Measurements from ENCODE around the gene RRAGD.

Gene RRAGD

GRCh38 chr6:89432875-89433251, 20.8 kb upstream of the RRAGD start, which contains the start of gene ANKRD6:
Gene ANKRD6 (plus strand): TSS chr6:89433152. CDS start chr6:89566977, 133,825 bp downstream.
- Mint-ChIP-seq H3K9me3 (no peaks in the 10 kb centered on the region), H3K4me3 (peak within 1 kb of the TSS; percentile 71), H3K36me3 (no peaks in the 10 kb centered on the region), H3K4me1 (peaks cover 17% of the 10 kb centered on the region), H3K27ac (peak within 1 kb of the TSS; percentile 70)
- DNase-seq (ENCODE audit: low spot score in 2 of 2), result peak; percentile 95 to 98
- ATAC-seq, result peak; percentile 95

GRCh38 chr6:89430201-89430962, 18.3 kb upstream of the RRAGD start:
- H3K27ac Mint-ChIP-seq, result no peak overlapping the region
- no peak for ATAC-seq
- H3K4me1 Mint-ChIP-seq, result peaks cover 17% of the 10 kb centered on the region
- H3K9me3 Mint-ChIP-seq, result no peaks in the 10 kb centered on the region
- no peak overlapping the region for H3K4me3 Mint-ChIP-seq
- DNase-seq (ENCODE audit: low spot score in 2 of 2), result no peak
- no peaks in the 10 kb centered on the region for H3K36me3 Mint-ChIP-seq

- Mint-ChIP-seq H3K27ac (no peak overlapping the region), H3K4me1 (no peaks in the 10 kb centered on the region), H3K9me3 (no peaks in the 10 kb centered on the region), H3K36me3 (no peaks in the 10 kb centered on the region), H3K4me3 (no peak overlapping the region)
- DNase-seq (ENCODE audit: low spot score in 2 of 2) (no peak), ATAC-seq (no peak)
These were observed 4.7 kb upstream of the RRAGD start for GRCh38 chr6:89416796-89417195.

GRCh38 chr6:89415185-89415584, 3.1 kb upstream of the RRAGD start:
- no peak overlapping the region for H3K27ac Mint-ChIP-seq
- no peaks in the 10 kb centered on the region for H3K4me1 Mint-ChIP-seq
- DNase-seq (ENCODE audit: low spot score in 2 of 2) (no peak), ATAC-seq (no peak)
- H3K36me3 Mint-ChIP-seq, result no peaks in the 10 kb centered on the region
- H3K4me3 Mint-ChIP-seq, result no peak overlapping the region
- H3K9me3 Mint-ChIP-seq, result no peaks in the 10 kb centered on the region

- Mint-ChIP-seq H3K27ac (no peak overlapping the region), H3K4me3 (no peak overlapping the region)
- ATAC-seq, result no peak
These were observed 2.1 kb upstream of the RRAGD start for GRCh38 chr6:89414215-89414614.

GRCh38 chr6:89413006-89413400, 930 bp upstream of the RRAGD start:
- Mint-ChIP-seq H3K36me3 (no peaks in the 10 kb centered on the region), H3K27ac (peak overlapping the region; percentile 74), H3K4me1 (no peaks in the 10 kb centered on the region), H3K9me3 (no peaks in the 10 kb centered on the region), H3K4me3 (peak overlapping the region; percentile 85)
- DNase-seq (ENCODE audit: low spot score in 2 of 2), result no peak
- no peak for ATAC-seq

More at GRCh38 chr6:89414215-89414614, 2.1 kb upstream of the RRAGD start:
- no peak for DNase-seq (ENCODE audit: low spot score in 2 of 2)
- H3K36me3 Mint-ChIP-seq, result no peaks in the 10 kb centered on the region
- H3K9me3 Mint-ChIP-seq, result no peaks in the 10 kb centered on the region
- no peaks in the 10 kb centered on the region for H3K4me1 Mint-ChIP-seq

- Mint-ChIP-seq H3K27ac (no peak overlapping the region), H3K4me3 (peak overlapping the region; percentile 85), H3K9me3 (no peaks in the 10 kb centered on the region), H3K4me1 (peaks cover 2% of the 10 kb centered on the region), H3K36me3 (no peaks in the 10 kb centered on the region)
- DNase-seq (ENCODE audit: low spot score in 2 of 2), result peak; percentile 32 to 70
- ATAC-seq, result peak; percentile 74
These were observed 665 bp downstream of the RRAGD start for GRCh38 chr6:89411145-89412070.

GRCh38 chr6:89410788-89411144, 1.3 kb downstream of the RRAGD start:
- H3K27ac Mint-ChIP-seq, result no peak overlapping the region
- no peaks in the 10 kb centered on the region for H3K9me3 Mint-ChIP-seq
- DNase-seq (ENCODE audit: low spot score in 2 of 2), result no peak
- H3K36me3 Mint-ChIP-seq, result no peaks in the 10 kb centered on the region
- ATAC-seq, result no peak
- peak overlapping the region; percentile 85 for H3K4me3 Mint-ChIP-seq
- H3K4me1 Mint-ChIP-seq, result peaks cover 7% of the 10 kb centered on the region

GRCh38 chr6:89410231-89410761, 1.8 kb downstream of the RRAGD start:
- H3K9me3 Mint-ChIP-seq, result no peaks in the 10 kb centered on the region
- DNase-seq (ENCODE audit: low spot score in 2 of 2) (no peak), ATAC-seq (no peak)
- H3K36me3 Mint-ChIP-seq, result no peaks in the 10 kb centered on the region
- no peak overlapping the region for H3K27ac Mint-ChIP-seq
- H3K4me3 Mint-ChIP-seq, result peak overlapping the region; percentile 85
- peaks cover 7% of the 10 kb centered on the region for H3K4me1 Mint-ChIP-seq

- ATAC-seq, result no peak
- no peaks in the 10 kb centered on the region for H3K36me3 Mint-ChIP-seq
- H3K9me3 Mint-ChIP-seq, result no peaks in the 10 kb centered on the region
- H3K4me3 Mint-ChIP-seq, result no peak overlapping the region
- H3K4me1 Mint-ChIP-seq, result peaks cover 7% of the 10 kb centered on the region
- H3K27ac Mint-ChIP-seq, result no peak overlapping the region
- no peak for DNase-seq (ENCODE audit: low spot score in 2 of 2)
These were observed 2.5 kb downstream of the RRAGD start for GRCh38 chr6:89409461-89410035.

- Mint-ChIP-seq H3K9me3 (no peaks in the 10 kb centered on the region), H3K4me1 (peaks cover 7% of the 10 kb centered on the region), H3K36me3 (no peaks in the 10 kb centered on the region), H3K27ac (no peak overlapping the region), H3K4me3 (no peak overlapping the region)
- DNase-seq (ENCODE audit: low spot score in 2 of 2) (no peak), ATAC-seq (peak; percentile 22)
These were observed 5.9 kb downstream of the RRAGD start for GRCh38 chr6:89406141-89406540.

GRCh38 chr6:89404512-89404911, 7.6 kb downstream of the RRAGD start:
- DNase-seq (ENCODE audit: low spot score in 2 of 2) (no peak), ATAC-seq (no peak)
- H3K36me3 Mint-ChIP-seq, result no peaks in the 10 kb centered on the region
- no peaks in the 10 kb centered on the region for H3K9me3 Mint-ChIP-seq
- peaks cover 12% of the 10 kb centered on the region for H3K4me1 Mint-ChIP-seq
- no peak overlapping the region for H3K4me3 Mint-ChIP-seq
- H3K27ac Mint-ChIP-seq, result no peak overlapping the region

GRCh38 chr6:89402776-89403175, 9.3 kb downstream of the RRAGD start:
- H3K4me1 Mint-ChIP-seq, result peaks cover 12% of the 10 kb centered on the region
- DNase-seq (ENCODE audit: low spot score in 2 of 2) (no peak), ATAC-seq (peak; percentile 70)
- no peaks in the 10 kb centered on the region for H3K36me3 Mint-ChIP-seq
- no peak overlapping the region for H3K27ac Mint-ChIP-seq
- no peaks in the 10 kb centered on the region for H3K9me3 Mint-ChIP-seq
- H3K4me3 Mint-ChIP-seq, result no peak overlapping the region

- no peak overlapping the region for H3K4me3 Mint-ChIP-seq
- H3K27ac Mint-ChIP-seq, result no peak overlapping the region
- no peaks in the 10 kb centered on the region for H3K36me3 Mint-ChIP-seq
- H3K4me1 Mint-ChIP-seq, result peaks cover 6% of the 10 kb centered on the region
- ATAC-seq (no peak), DNase-seq (ENCODE audit: low spot score in 2 of 2) (no peak)
- no peaks in the 10 kb centered on the region for H3K9me3 Mint-ChIP-seq
These were observed 11.1 kb downstream of the RRAGD start for GRCh38 chr6:89400912-89401399.

GRCh38 chr6:89400050-89400449, 12.0 kb downstream of the RRAGD start:
- ATAC-seq (no peak), DNase-seq (ENCODE audit: low spot score in 2 of 2) (no peak)
- Mint-ChIP-seq H3K4me3 (no peak overlapping the region), H3K27ac (no peak overlapping the region), H3K4me1 (peaks cover 5% of the 10 kb centered on the region), H3K9me3 (no peaks in the 10 kb centered on the region), H3K36me3 (no peaks in the 10 kb centered on the region)

Measured in stimulated activated effector memory CD8-positive, alpha-beta T cell treated with anti-CD3 and anti-CD28 coated beads, Interleukin-12 subunit alpha, Interleukin-12 subunit beta, amount 100 ng/mL, for 72 hours (primary cell).